Upper lobe of left lung (tissue), 4 donors: Measurements from ENCODE around the gene TCHHL1.

Experiments used
- EP300 ChIP-seq, 4 donors: sonication (generic); formaldehyde crosslinking; IDR thresholded peaks; one replicate each; pipeline ENCODE4 v1.5.1; 2017; ENCODE audit warnings: antibody characterized with exemption in 4 of 4, control low read depth in 2 of 4
- POLR2A ChIP-seq, 4 donors: fragments of 450-650 bp; IDR thresholded peaks; one replicate each; pipeline ENCODE4 v1.5.1; 2016 to 2017; ENCODE audit warnings: antibody characterized with exemption in 4 of 4, mild to moderate bottlenecking in 2 of 4
- POLR2AphosphoS5 ChIP-seq, 2 donors: sonication (generic); formaldehyde crosslinking; IDR thresholded peaks; one replicate each; pipeline ENCODE4 v1.5.1; 2017; ENCODE audit warnings: antibody characterized with exemption in 2 of 2
- TF ChIP-seq, protein P1 (sequence below), 6 experiments: fragments of 450-650 bp in 4 of 6; fragments of 200-600 bp in 2 of 6; sonication (generic) in 2 of 6; IDR thresholded peaks; one replicate each; pipeline ENCODE4 v1.5.1; 2016 to 2019; ENCODE audit warnings: antibody characterized with exemption in 6 of 6

DNA sequence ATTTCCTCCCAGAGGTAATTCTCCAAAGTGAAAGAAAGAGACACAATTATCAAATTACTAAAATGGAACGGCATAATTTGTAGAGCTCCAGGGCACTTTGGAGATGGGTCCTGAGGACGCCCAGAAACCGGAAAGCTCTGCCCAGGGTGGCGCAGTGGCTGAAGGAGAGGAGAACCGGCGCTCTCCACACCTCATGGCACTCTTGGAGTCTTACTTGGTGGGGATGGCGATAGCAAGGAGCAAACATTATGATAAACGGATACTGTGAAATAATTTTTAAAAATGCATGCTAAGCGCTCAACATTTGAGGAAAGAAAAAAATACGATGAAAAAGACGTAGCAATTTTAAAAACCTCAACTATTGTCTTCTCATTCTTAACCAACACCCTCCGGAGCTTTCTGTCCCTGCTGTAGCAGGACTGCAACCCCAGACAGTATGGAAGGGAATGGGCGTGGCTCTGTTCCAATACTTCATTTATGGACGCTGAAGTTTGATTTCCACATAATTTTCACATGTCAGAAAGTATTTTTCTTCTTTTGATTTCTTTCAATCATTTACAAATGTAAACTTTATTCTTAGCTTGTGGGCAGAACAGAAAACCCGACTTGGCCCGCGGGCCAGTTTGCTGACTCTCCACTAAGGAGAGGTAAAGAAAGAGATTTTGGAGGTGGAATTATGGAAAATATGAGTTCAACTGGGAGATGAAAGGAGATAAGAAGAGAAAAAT is 53.2 kb downstream of the TCHHL1 start:
- TF ChIP-seq POLR2AphosphoS5 (IDR thresholded peaks at IDR 0.05): no peak
- TF ChIP-seq POLR2A (IDR thresholded peaks at IDR 0.05): no peak
- TF ChIP-seq, protein P1, sequence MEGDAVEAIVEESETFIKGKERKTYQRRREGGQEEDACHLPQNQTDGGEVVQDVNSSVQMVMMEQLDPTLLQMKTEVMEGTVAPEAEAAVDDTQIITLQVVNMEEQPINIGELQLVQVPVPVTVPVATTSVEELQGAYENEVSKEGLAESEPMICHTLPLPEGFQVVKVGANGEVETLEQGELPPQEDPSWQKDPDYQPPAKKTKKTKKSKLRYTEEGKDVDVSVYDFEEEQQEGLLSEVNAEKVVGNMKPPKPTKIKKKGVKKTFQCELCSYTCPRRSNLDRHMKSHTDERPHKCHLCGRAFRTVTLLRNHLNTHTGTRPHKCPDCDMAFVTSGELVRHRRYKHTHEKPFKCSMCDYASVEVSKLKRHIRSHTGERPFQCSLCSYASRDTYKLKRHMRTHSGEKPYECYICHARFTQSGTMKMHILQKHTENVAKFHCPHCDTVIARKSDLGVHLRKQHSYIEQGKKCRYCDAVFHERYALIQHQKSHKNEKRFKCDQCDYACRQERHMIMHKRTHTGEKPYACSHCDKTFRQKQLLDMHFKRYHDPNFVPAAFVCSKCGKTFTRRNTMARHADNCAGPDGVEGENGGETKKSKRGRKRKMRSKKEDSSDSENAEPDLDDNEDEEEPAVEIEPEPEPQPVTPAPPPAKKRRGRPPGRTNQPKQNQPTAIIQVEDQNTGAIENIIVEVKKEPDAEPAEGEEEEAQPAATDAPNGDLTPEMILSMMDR (IDR thresholded peaks at IDR 0.05): no peak
- TF ChIP-seq EP300 (IDR thresholded peaks at IDR 0.05): no peak
